MM.1S (cell line): ENCODE data around the gene NOSIP.

Experiments used
- DNase-seq: peaks from one replicate; pipeline ENCODE4 v3.0.0-alpha.2; 2015
- H2AFZ ChIP-seq: fragments of 300-600 bp; sonication (generic); 2 replicates; pipeline ENCODE4 v1.6.0; 2016; ENCODE audit warnings: antibody characterized with exemption, low read length
- H3F3A ChIP-seq: fragments of 300-600 bp; sonication (generic); 2 replicates; pipeline ENCODE4 v1.6.1; 2016; ENCODE audit warnings: mild to moderate bottlenecking, antibody characterized with exemption, low read length, moderate library complexity, mixed read lengths; ENCODE audit not compliant: insufficient read depth
- H3K27ac ChIP-seq: fragments of 300-600 bp; sonication (generic); 2 replicates; pipeline ENCODE4 v1.5.1; 2016; ENCODE audit warnings: mild to moderate bottlenecking, low read length
- H3K27me3 ChIP-seq: fragments of 300-600 bp; sonication (generic); replicated peaks from 2 replicates; pipeline ENCODE4 v1.6.0; 2016; ENCODE audit warnings: low read length; ENCODE audit not compliant: insufficient read depth
- H3K36me3 ChIP-seq: fragments of 300-600 bp; sonication (generic); replicated peaks from 2 replicates; pipeline ENCODE4 v1.6.1; 2016; ENCODE audit warnings: mild to moderate bottlenecking, low read length, mixed read lengths; ENCODE audit not compliant: insufficient read depth
- H3K4me1 ChIP-seq: fragments of 300-600 bp; sonication (generic); 2 replicates; pipeline ENCODE4 v1.6.1; 2016; ENCODE audit warnings: low read length, mixed read lengths
- H3K4me2 ChIP-seq: fragments of 300-600 bp; sonication (generic); 2 replicates; pipeline ENCODE4 v1.6.0; 2016; ENCODE audit warnings: low read depth, low read length
- H3K4me3 ChIP-seq: fragments of 300-600 bp; sonication (generic); 2 replicates; pipeline ENCODE4 v1.5.1; 2016; ENCODE audit warnings: low read length, mixed read lengths
- H3K79me2 ChIP-seq: fragments of 300-600 bp; sonication (generic); 2 replicates; pipeline ENCODE4 v1.6.1; 2016; ENCODE audit warnings: mixed run types, low read length, mixed read lengths
- H3K9ac ChIP-seq: fragments of 300-600 bp; sonication (generic); 2 replicates; pipeline ENCODE4 v1.6.1; 2016; ENCODE audit warnings: low read length, mixed read lengths
- H3K9me2 ChIP-seq: fragments of 300-600 bp; sonication (generic); replicated peaks from 2 replicates; pipeline ENCODE4 v1.6.1; 2016; ENCODE audit warnings: mild to moderate bottlenecking, low read length, mixed read lengths; ENCODE audit not compliant: insufficient read depth
- H3K9me3 ChIP-seq: fragments of 300-600 bp; sonication (generic); replicated peaks from 2 replicates; pipeline ENCODE4 v1.6.1; 2016; ENCODE audit warnings: mild to moderate bottlenecking, low read length, mixed read lengths; ENCODE audit not compliant: insufficient read depth
- H4K20me1 ChIP-seq: fragments of 300-600 bp; sonication (generic); 2 replicates; pipeline ENCODE4 v1.6.1; 2016; ENCODE audit warnings: mild to moderate bottlenecking, low read length, moderate library complexity, mixed read lengths; ENCODE audit not compliant: insufficient read depth
- CTCF ChIP-seq: fragments of 300-600 bp; sonication (generic); IDR thresholded peaks from 2 replicates; pipeline ENCODE4 v1.5.1; 2016; ENCODE audit warnings: antibody characterized with exemption, low read length, mixed read lengths
- EZH2 ChIP-seq: fragments of 300-600 bp; sonication (generic); optimal IDR thresholded peaks from 2 replicates; pipeline ENCODE3; 2017; ENCODE audit warnings: low read depth, mild to moderate bottlenecking, antibody characterized with exemption, low read length, mixed read lengths
- EZH2phosphoT487 ChIP-seq: fragments of 300-600 bp; sonication (generic); IDR thresholded peaks from 2 replicates; pipeline ENCODE4 v1.6.1; 2018; ENCODE audit warnings: antibody characterized with exemption, low read length

Gene NOSIP

GRCh38 chr19:49556412-49557398, 23.7 kb downstream of the NOSIP start:
- no peak overlapping the region for H2AFZ ChIP-seq
- H3K36me3 ChIP-seq = no peaks in the 10 kb centered on the region
- TF ChIP-seq EZH2 = no peak
- TF ChIP-seq EZH2phosphoT487 = no peak
- TF ChIP-seq CTCF = no peak
- no peak overlapping the region for H3K4me3 ChIP-seq
- H3K79me2 ChIP-seq = 0 out of 2 replicates have a peak, but pooled peaks cover 5% of the 10 kb centered on the region
- H3K27ac ChIP-seq = no peak overlapping the region
- no peak for DNase-seq
- no peaks in the 10 kb centered on the region for H3K4me1 ChIP-seq
- H3K27me3 ChIP-seq = no peaks in the 10 kb centered on the region
- H3K9me3 ChIP-seq = no peaks in the 10 kb centered on the region
- H3K9ac ChIP-seq = no peak overlapping the region
- no peak overlapping the region for H3K4me2 ChIP-seq
- no peaks in the 10 kb centered on the region for H3F3A ChIP-seq
- H4K20me1 ChIP-seq = no peaks in the 10 kb centered on the region
- no peaks in the 10 kb centered on the region for H3K9me2 ChIP-seq

- no peak for TF ChIP-seq CTCF
- no peak for TF ChIP-seq EZH2
- TF ChIP-seq EZH2phosphoT487 = no peak
- no peak overlapping the region for H3K4me3 ChIP-seq
- H2AFZ ChIP-seq = no peak overlapping the region
- 0 out of 2 replicates have a peak, but pooled peaks cover under 1% of the 10 kb centered on the region for H3K79me2 ChIP-seq
- no peak overlapping the region for H3K9ac ChIP-seq
- no peaks in the 10 kb centered on the region for H3K36me3 ChIP-seq
- H3K27me3 ChIP-seq = no peaks in the 10 kb centered on the region
- DNase-seq = no peak
- no peak overlapping the region for H3K27ac ChIP-seq
- H3K4me2 ChIP-seq = no peak overlapping the region
- no peaks in the 10 kb centered on the region for H3K4me1 ChIP-seq
- H3K9me3 ChIP-seq = no peaks in the 10 kb centered on the region
- H4K20me1 ChIP-seq = no peaks in the 10 kb centered on the region
- H3F3A ChIP-seq = no peaks in the 10 kb centered on the region
- H3K9me2 ChIP-seq = no peaks in the 10 kb centered on the region
Measured at GRCh38 chr19:49555600-49556411, 24.6 kb downstream of the NOSIP start.

- no peak overlapping the region for H3K9ac ChIP-seq
- H3K9me3 ChIP-seq = no peaks in the 10 kb centered on the region
- H3F3A ChIP-seq = no peaks in the 10 kb centered on the region
- H3K79me2 ChIP-seq = no peaks in the 10 kb centered on the region
- no peak for DNase-seq
- H3K27me3 ChIP-seq = no peaks in the 10 kb centered on the region
- no peaks in the 10 kb centered on the region for H4K20me1 ChIP-seq
- no peak overlapping the region for H3K4me3 ChIP-seq
- H3K27ac ChIP-seq = no peak overlapping the region
- H3K4me1 ChIP-seq = no peaks in the 10 kb centered on the region
- H3K4me2 ChIP-seq = no peak overlapping the region
- H3K36me3 ChIP-seq = no peaks in the 10 kb centered on the region
- TF ChIP-seq EZH2 (no peak), CTCF (no peak), EZH2phosphoT487 (no peak)
- H2AFZ ChIP-seq = no peak overlapping the region
- H3K9me2 ChIP-seq = no peaks in the 10 kb centered on the region
Measured at GRCh38 chr19:49554701-49555181, 25.6 kb downstream of the NOSIP start.
